Measurements from ENCODE around the gene ADCY5. TPM values are rescaled to one million over a fixed set of nuclear protein-coding genes. Genes with fewer than 3 reads are reported as not detected.

Gene ADCY5
- total RNA-seq, 6 experiments from 2014 or later: 0.09 to 0.95 (median 0.19) TPM

- Mint-ChIP-seq H3K4me1 (ENCODE audit: low read depth) (no peaks in the 10 kb centered on the region), H3K36me3 (ENCODE audit: low read depth) (no peaks in the 10 kb centered on the region), H3K27ac (no peak overlapping the region), H3K27me3 (ENCODE audit: insufficient read depth) (peaks cover 7% of the 10 kb centered on the region), H3K9me3 (no peaks in the 10 kb centered on the region), H3K4me3 (no peak overlapping the region)
- TF ChIP-seq, protein P1, sequence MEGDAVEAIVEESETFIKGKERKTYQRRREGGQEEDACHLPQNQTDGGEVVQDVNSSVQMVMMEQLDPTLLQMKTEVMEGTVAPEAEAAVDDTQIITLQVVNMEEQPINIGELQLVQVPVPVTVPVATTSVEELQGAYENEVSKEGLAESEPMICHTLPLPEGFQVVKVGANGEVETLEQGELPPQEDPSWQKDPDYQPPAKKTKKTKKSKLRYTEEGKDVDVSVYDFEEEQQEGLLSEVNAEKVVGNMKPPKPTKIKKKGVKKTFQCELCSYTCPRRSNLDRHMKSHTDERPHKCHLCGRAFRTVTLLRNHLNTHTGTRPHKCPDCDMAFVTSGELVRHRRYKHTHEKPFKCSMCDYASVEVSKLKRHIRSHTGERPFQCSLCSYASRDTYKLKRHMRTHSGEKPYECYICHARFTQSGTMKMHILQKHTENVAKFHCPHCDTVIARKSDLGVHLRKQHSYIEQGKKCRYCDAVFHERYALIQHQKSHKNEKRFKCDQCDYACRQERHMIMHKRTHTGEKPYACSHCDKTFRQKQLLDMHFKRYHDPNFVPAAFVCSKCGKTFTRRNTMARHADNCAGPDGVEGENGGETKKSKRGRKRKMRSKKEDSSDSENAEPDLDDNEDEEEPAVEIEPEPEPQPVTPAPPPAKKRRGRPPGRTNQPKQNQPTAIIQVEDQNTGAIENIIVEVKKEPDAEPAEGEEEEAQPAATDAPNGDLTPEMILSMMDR (IDR thresholded peaks at IDR 0.05): no peak
- DNase-seq: no peak
These were observed 37.6 kb upstream of the ADCY5 start for GRCh38 chr3:123486460-123486859.

DNA sequence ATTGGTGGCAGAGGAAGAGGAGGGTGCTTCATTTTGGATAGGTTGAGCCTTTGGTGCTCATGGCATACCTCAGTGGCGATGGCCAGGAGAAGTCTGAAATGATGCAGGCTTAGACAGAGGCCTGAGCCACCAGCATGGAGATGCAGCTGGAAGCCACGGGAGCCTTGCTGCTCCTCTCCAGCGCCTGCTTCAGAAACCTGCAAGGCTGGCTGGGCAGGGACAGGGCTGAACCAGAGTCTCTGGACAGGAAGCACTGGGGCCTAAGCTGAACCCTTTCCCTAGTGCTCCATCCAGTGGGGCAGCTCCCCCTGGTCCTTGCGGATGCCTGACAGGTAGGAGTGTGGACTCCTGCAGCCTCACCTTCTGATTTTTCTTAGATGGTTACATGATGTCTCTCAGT is 36.7 kb upstream of the ADCY5 start:
- TF ChIP-seq, protein P1 (IDR thresholded peaks at IDR 0.05): no peak
- Mint-ChIP-seq H3K36me3 (ENCODE audit: low read depth) (no peaks in the 10 kb centered on the region), H3K9me3 (no peaks in the 10 kb centered on the region), H3K4me3 (no peak overlapping the region), H3K27me3 (ENCODE audit: insufficient read depth) (peaks cover 14% of the 10 kb centered on the region), H3K27ac (no peak overlapping the region), H3K4me1 (ENCODE audit: low read depth) (no peaks in the 10 kb centered on the region)
- no peak for DNase-seq

DNA sequence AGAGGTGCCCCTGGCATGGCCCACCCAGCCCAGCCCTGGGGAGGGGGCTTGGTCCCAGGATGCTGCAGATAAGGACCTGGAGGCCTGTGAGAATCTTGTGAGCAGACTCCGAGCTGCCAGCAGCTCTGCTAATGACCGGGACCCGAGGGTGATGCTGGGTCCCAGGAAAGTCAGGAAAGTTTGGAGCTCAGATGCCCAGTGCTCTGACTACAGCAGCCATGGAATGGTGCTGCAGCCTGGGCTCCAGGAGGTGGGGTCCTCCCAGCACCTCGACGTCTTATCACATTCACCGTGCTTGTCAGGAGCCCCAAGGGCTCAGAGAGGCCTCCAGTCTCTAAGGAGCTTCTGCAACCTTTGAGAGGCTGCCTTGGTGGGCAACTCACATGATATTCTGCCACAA is 34.3 kb upstream of the ADCY5 start:
- Mint-ChIP-seq H3K27ac (no peak overlapping the region), H3K4me1 (ENCODE audit: low read depth) (no peaks in the 10 kb centered on the region), H3K9me3 (no peaks in the 10 kb centered on the region), H3K27me3 (ENCODE audit: insufficient read depth) (peaks cover 27% of the 10 kb centered on the region), H3K4me3 (no peak overlapping the region), H3K36me3 (ENCODE audit: low read depth) (no peaks in the 10 kb centered on the region)
- DNase-seq: no peak
- TF ChIP-seq, protein P1 (IDR thresholded peaks at IDR 0.05): no peak

- no peak for DNase-seq
- H3K4me1 Mint-ChIP-seq (ENCODE audit: low read depth): no peaks in the 10 kb centered on the region
- H3K9me3 Mint-ChIP-seq: no peaks in the 10 kb centered on the region
- H3K27me3 Mint-ChIP-seq (ENCODE audit: insufficient read depth): peaks cover 33% of the 10 kb centered on the region
- H3K27ac Mint-ChIP-seq: no peak overlapping the region
- no peaks in the 10 kb centered on the region for H3K36me3 Mint-ChIP-seq (ENCODE audit: low read depth)
- H3K4me3 Mint-ChIP-seq: no peak overlapping the region
- TF ChIP-seq, protein P1 (IDR thresholded peaks at IDR 0.05): no peak
These were observed 33.0 kb upstream of the ADCY5 start for GRCh38 chr3:123481722-123482457.

GRCh38 chr3:123481071-123481470 is 32.2 kb upstream of the ADCY5 start:
- H3K9me3 Mint-ChIP-seq: no peaks in the 10 kb centered on the region
- H3K27me3 Mint-ChIP-seq (ENCODE audit: insufficient read depth): peaks cover 33% of the 10 kb centered on the region
- TF ChIP-seq, protein P1 (IDR thresholded peaks at IDR 0.05): no peak
- no peaks in the 10 kb centered on the region for H3K36me3 Mint-ChIP-seq (ENCODE audit: low read depth)
- no peak for DNase-seq
- H3K4me1 Mint-ChIP-seq (ENCODE audit: low read depth): no peaks in the 10 kb centered on the region
- H3K27ac Mint-ChIP-seq: no peak overlapping the region
- no peak overlapping the region for H3K4me3 Mint-ChIP-seq

All from HFFc6 (cell line).